22Rv1 (cell line): ENCODE measurements around the gene VIM.

ENCODE experiments used
- CTCF ChIP-seq: fragments of 450-650 bp; IDR thresholded peaks from 2 replicates; pipeline ENCODE4 v1.5.1; 2017; ENCODE audit warnings: mild to moderate bottlenecking
- ZFX ChIP-seq: fragments of 450-650 bp; IDR thresholded peaks from 2 replicates; pipeline ENCODE4 v1.6.1; 2017; ENCODE audit warnings: antibody characterized with exemption, borderline replicate concordance

- TF ChIP-seq CTCF (no peak), ZFX (no peak)
Observed at GRCh38 chr10:17181110-17181509, 46.9 kb upstream of the VIM start.
